ENCODE data around the gene LRRC14B.

DNA sequence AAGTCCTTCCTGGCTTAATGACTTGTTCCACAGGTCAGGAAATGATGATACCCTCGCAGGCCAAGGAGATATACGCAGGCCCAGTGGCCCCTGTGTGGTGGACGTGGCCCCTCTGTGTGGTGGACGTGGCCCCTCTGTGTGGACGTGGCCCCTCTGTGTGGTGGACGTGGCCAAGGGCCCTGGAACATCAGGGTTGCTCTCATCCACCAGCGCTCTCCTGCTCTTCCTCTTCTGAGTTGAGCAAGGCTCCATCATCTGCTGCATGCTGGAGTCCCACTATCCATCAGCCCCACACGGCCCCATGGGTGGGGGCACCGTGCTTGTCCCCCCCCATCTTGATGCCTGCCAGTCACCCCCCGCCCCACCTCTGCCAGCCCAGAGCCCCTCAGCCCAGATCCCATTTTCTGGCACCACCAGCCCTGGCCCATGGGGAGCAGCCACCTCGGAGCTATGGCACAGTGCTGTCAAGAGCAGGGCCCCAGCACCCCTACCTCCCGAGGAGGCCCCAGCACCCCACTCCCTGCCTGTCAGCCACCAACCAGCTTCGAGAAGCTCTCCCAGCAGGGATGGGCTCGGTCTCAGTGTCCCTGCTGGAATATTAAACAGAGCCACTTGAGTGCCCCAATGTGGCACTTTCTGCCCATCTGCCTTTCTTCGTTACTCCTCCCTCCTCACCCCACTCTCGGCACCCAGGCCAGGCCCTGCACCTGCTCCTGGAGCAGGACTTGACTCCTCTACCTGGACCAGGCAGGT, 8.1 kb downstream of the LRRC14B start:
- no peak for TF ChIP-seq EP300 (IDR thresholded peaks at IDR 0.05)
- TF ChIP-seq POLR2AphosphoS5 (IDR thresholded peaks at IDR 0.05): no peak
- TF ChIP-seq, protein P1, sequence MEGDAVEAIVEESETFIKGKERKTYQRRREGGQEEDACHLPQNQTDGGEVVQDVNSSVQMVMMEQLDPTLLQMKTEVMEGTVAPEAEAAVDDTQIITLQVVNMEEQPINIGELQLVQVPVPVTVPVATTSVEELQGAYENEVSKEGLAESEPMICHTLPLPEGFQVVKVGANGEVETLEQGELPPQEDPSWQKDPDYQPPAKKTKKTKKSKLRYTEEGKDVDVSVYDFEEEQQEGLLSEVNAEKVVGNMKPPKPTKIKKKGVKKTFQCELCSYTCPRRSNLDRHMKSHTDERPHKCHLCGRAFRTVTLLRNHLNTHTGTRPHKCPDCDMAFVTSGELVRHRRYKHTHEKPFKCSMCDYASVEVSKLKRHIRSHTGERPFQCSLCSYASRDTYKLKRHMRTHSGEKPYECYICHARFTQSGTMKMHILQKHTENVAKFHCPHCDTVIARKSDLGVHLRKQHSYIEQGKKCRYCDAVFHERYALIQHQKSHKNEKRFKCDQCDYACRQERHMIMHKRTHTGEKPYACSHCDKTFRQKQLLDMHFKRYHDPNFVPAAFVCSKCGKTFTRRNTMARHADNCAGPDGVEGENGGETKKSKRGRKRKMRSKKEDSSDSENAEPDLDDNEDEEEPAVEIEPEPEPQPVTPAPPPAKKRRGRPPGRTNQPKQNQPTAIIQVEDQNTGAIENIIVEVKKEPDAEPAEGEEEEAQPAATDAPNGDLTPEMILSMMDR (IDR thresholded peaks at IDR 0.05): no peak
- TF ChIP-seq POLR2A (IDR thresholded peaks at IDR 0.05): no peak

Measured in gastroesophageal sphincter (tissue), 3 donors.